Fibroblast of villous mesenchyme (primary cell): ENCODE measurements around the gene DNTT. TPM values are rescaled to one million over a fixed set of nuclear protein-coding genes. Genes with fewer than 3 reads are reported as not detected.

ENCODE experiments used
- DNase-seq: peaks from one replicate; pipeline ENCODE4 v3.0.0-alpha.2; 2010; ENCODE audit warnings: low read depth
- H3K4me3 ChIP-seq: 2 replicates; pipeline ENCODE4 v1.5.1; 2011; ENCODE audit warnings: low read depth, mild to moderate bottlenecking, low read length
- CTCF ChIP-seq: IDR thresholded peaks from 2 replicates; pipeline ENCODE4 v1.5.1; 2012; ENCODE audit warnings: low read depth, mild to moderate bottlenecking, low read length; ENCODE audit not compliant: insufficient read depth
- total RNA-seq: library from RNA; depleted of rRNA; stranded (reverse); fragments of >200 nt; gene quantifications from 2 replicates; pipeline ENCODE4 v1.2.3, GENCODE V29; 2012

Gene DNTT
- total RNA-seq, 1 donor = not detected

GRCh38 chr10:96341219-96342182 lies 37.3 kb downstream of the DNTT start:
- DNase-seq = no peak
- TF ChIP-seq CTCF = no peak
- H3K4me3 ChIP-seq = no peak overlapping the region

- TF ChIP-seq CTCF = no peak
- H3K4me3 ChIP-seq = no peak overlapping the region
- DNase-seq = no peak
These were observed 38.2 kb downstream of the DNTT start for GRCh38 chr10:96342402-96342801.

DNA sequence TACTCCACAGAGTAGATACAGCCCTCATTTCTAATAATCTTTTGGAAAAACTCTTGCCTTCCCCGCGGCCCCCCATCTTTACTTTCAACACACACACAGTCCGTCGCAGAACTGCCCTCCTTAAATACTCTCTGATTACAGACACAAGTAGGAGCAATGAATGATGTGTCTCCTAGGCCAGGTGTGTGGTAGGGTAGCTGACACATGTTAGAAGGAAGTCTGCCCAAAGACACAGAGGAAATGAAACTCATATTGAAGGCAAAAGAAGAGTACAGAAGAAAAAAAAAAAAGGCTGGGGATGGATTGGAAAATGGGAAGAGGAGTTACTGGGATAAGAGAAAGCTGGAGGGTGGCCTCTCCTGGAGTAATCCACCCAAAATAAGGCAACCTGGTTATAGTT lies 39.9 kb downstream of the DNTT start:
- no peak for TF ChIP-seq CTCF
- DNase-seq = no peak
- no peak overlapping the region for H3K4me3 ChIP-seq

GRCh38 chr10:96345222-96345621 lies 41.0 kb downstream of the DNTT start:
- DNase-seq = no peak
- no peak for TF ChIP-seq CTCF
- H3K4me3 ChIP-seq = no peak overlapping the region

DNA sequence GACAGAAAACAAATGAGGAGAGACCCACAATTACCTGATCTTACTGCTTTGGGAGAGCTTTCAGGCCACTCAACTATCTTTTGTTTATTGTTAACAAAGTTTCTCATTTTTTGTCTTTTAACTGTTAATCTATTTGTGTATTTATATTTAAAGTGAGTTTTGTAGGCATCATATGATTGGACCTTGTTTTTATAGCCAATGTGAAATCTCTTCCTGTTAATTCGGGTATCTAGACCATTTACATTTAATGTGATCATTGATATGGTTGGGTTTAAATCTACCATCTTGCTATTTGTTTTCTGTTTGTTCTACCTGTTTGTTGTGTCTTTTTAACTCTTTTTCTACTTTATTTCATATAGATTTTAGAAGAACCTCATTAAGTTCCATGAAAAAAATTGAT lies 42.1 kb downstream of the DNTT start:
- H3K4me3 ChIP-seq = no peak overlapping the region
- DNase-seq = no peak
- TF ChIP-seq CTCF = no peak

DNA sequence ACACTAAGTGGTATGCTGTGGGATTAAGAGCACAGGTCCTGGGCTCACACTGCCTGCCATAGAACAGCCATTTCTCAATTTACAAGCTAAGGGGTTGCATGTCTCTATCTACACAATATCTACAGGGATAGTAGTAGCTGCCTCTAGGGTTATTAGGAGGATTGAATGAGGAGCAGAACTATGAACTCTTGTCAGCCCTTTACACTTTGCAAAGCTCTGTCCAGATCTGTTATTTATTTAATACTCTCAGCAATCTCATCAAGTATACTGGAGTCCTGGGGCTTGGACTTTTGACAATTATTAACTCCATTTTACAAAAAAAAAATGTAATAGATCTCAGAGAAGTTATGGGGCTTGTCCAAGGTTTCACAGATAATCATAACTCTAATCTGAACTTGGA lies 47.8 kb downstream of the DNTT start:
- H3K4me3 ChIP-seq = no peak overlapping the region
- DNase-seq = no peak
- TF ChIP-seq CTCF = no peak
